Endometrial microvascular endothelial cells (primary cell): ENCODE data around the gene RPS6KC1. TPM values are rescaled to one million over a fixed set of nuclear protein-coding genes. Genes with fewer than 3 reads are reported as not detected.

Experiments used
- in situ Hi-C: cut with HindIII; loops from 2 replicates; pipeline ENCODE4 v1.10.0; 2017; ENCODE audit warnings: low sequenced_read_pairs, low pct_unique_long_range_greater_than_20kb; ENCODE audit errors: inconsistent ontology term
- total RNA-seq: library from RNA; depleted of rRNA; stranded (reverse); fragments of >200 nt; gene quantifications from one replicate; pipeline ENCODE4 v1.2.3, GENCODE V29; 2015; ENCODE audit errors: inconsistent ontology term

RPS6KC1 gene
- total RNA-seq, 1 donor from 2014 or later: 16.6 TPM

GRCh38 chr1:213051881-213052202 lies 801 bp downstream of the RPS6KC1 start:
- in situ Hi-C loops: no loop called here

- in situ Hi-C loops: no loop called here
Observed at GRCh38 chr1:213053455-213053854, 2.4 kb downstream of the RPS6KC1 start.

- in situ Hi-C loops: no loop called here
Observed at GRCh38 chr1:213054142-213054541, 3.1 kb downstream of the RPS6KC1 start.

- in situ Hi-C loops: no loop called here
Observed at GRCh38 chr1:213054733-213055591, 3.9 kb downstream of the RPS6KC1 start.

GRCh38 chr1:213055767-213056166 lies 4.7 kb downstream of the RPS6KC1 start:
- in situ Hi-C loops: no loop called here

- in situ Hi-C loops: no loop called here
Observed at GRCh38 chr1:213057264-213058059, 6.4 kb downstream of the RPS6KC1 start.

GRCh38 chr1:213060836-213061235 lies 9.8 kb downstream of the RPS6KC1 start:
- in situ Hi-C loops: no loop called here

- in situ Hi-C loops: no loop called here
Observed at GRCh38 chr1:213061263-213061662, 10.2 kb downstream of the RPS6KC1 start.

GRCh38 chr1:213065800-213066199 lies 14.8 kb downstream of the RPS6KC1 start:
- in situ Hi-C loops: no loop called here

- in situ Hi-C loops: no loop called here
Observed at GRCh38 chr1:213066363-213066762, 15.3 kb downstream of the RPS6KC1 start.

- in situ Hi-C loops: no loop called here
Observed at GRCh38 chr1:213067352-213067751, 16.3 kb downstream of the RPS6KC1 start.

- in situ Hi-C loops: no loop called here
Observed at GRCh38 chr1:213070406-213070805, 19.4 kb downstream of the RPS6KC1 start.

- in situ Hi-C loops: no loop called here
Observed at GRCh38 chr1:213075725-213076124, 24.7 kb downstream of the RPS6KC1 start.

- in situ Hi-C loops: no loop called here
Observed at GRCh38 chr1:213082420-213083111, 31.5 kb downstream of the RPS6KC1 start.

GRCh38 chr1:213083112-213083445 lies 32.0 kb downstream of the RPS6KC1 start:
- in situ Hi-C loops: no loop called here

GRCh38 chr1:213087911-213088310 lies 36.9 kb downstream of the RPS6KC1 start:
- in situ Hi-C loops: no loop called here

- in situ Hi-C loops: no loop called here
Observed at GRCh38 chr1:213089924-213090677, 39.1 kb downstream of the RPS6KC1 start.

- in situ Hi-C loops: no loop called here
Observed at GRCh38 chr1:213094446-213094845, 43.4 kb downstream of the RPS6KC1 start.

GRCh38 chr1:213095467-213095866 lies 44.4 kb downstream of the RPS6KC1 start:
- in situ Hi-C loops: no loop called here
